ENCODE measurements around the gene ARHGDIB.

ARHGDIB gene

DNA sequence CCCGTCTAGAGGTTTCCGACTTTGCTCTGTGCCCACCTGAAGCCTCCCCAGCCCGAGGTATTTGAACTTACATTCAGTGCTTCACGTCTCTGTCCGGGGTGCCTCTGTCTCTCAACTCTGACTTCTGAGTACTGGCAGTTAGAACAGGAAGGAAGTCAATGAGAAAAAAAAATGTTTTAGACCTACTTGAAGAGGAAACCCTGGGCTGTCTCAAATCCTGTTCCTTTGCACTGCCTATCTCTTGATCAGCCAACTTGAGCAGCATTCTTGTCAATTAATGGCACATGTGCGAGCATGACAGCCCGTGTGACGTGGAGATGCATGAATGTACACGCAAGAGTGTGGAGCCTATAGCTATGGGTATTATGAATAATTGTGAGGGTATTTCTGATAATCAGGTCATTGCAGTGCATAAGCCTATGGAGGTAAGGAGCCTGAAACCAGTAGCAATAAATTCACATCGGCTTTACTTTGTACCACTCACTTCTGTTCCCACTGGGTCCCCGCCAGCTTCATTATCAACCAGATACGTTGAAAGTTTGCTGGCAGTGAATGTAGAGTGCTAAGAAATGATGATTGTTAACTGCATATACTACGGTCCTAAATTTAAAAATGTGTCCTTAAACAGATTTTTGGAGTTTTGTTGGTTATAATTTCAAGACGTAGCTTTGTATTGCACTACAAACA is at the start of gene ARHGDIB:
Gene ARHGDIB, minus strand, starts transcription at position 136 of the 687 bp plus-strand sequence. CDS start 10,889 bp downstream, outside the sequence.
- Histone ChIP-seq H3K27me3 (ENCODE audit: low read depth) (peaks cover 22% of the 10 kb centered on the region), H3K36me3 (replicated peaks) (no peaks in the 10 kb centered on the region), H3K9me3 (no peaks in the 10 kb centered on the region), H3K4me1 (no peaks in the 10 kb centered on the region), H3K4me3 (no peak within 1 kb of the TSS)
- in situ Hi-C loops (cut with MboI; ENCODE audit: low sequenced_read_pairs): no loop called here
- no peak for DNase-seq (ENCODE audit: low spot score in 2 of 2)

GRCh38 chr12:15011162-15011561 is 49.8 kb upstream of the ARHGDIB start:
- Histone ChIP-seq H3K4me3 (no peak overlapping the region), H3K9me3 (no peaks in the 10 kb centered on the region), H3K27me3 (ENCODE audit: low read depth) (no peaks in the 10 kb centered on the region), H3K36me3 (replicated peaks) (no peaks in the 10 kb centered on the region), H3K4me1 (no peaks in the 10 kb centered on the region)
- DNase-seq (ENCODE audit: low spot score in 2 of 2): no peak
- in situ Hi-C loops (cut with MboI; ENCODE audit: low sequenced_read_pairs): no loop called here

DNA sequence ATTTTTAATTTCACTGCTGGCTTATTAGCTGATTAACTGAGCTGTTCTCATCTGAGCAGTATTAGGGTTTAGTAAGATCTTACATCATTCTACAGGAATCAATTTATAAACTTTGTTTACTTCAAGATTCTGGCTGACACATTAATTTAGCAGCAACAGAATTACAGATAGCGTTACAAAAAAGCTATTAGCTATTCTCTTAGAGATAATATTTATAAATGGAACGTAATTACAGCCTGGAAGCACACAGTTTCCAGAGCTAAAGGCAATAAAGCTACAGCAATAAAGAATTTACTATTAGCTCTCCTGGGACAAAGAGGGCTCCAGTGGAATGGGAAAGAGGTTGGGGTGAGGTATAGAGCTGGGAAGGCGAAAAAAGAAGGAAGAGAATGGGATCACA is 46.1 kb upstream of the ARHGDIB start:
- in situ Hi-C loops (cut with MboI; ENCODE audit: low sequenced_read_pairs): no loop called here
- H3K36me3 ChIP-seq (replicated peaks): no peaks in the 10 kb centered on the region

GRCh38 chr12:15005064-15005463 is 43.7 kb upstream of the ARHGDIB start:
- in situ Hi-C loops (cut with MboI; ENCODE audit: low sequenced_read_pairs): no loop called here
- peaks cover 37% of the 10 kb centered on the region for H3K27me3 ChIP-seq (ENCODE audit: low read depth)

More for the DNA sequence above, 46.1 kb upstream of the ARHGDIB start:
- H3K27me3 ChIP-seq (ENCODE audit: low read depth): peaks cover 18% of the 10 kb centered on the region
- DNase-seq (ENCODE audit: low spot score in 2 of 2): no peak
- no peaks in the 10 kb centered on the region for H3K4me1 ChIP-seq
- H3K9me3 ChIP-seq: no peaks in the 10 kb centered on the region
- no peak overlapping the region for H3K4me3 ChIP-seq

GRCh38 chr12:15004421-15004820 is 43.0 kb upstream of the ARHGDIB start:
- Histone ChIP-seq H3K9me3 (no peaks in the 10 kb centered on the region), H3K36me3 (replicated peaks) (no peaks in the 10 kb centered on the region), H3K4me3 (no peak overlapping the region), H3K4me1 (no peaks in the 10 kb centered on the region), H3K27me3 (ENCODE audit: low read depth) (peaks cover 37% of the 10 kb centered on the region)
- DNase-seq (ENCODE audit: low spot score in 2 of 2): no peak
- in situ Hi-C loops (cut with MboI; ENCODE audit: low sequenced_read_pairs): no loop called here

More at GRCh38 chr12:15005064-15005463, 43.7 kb upstream of the ARHGDIB start:
- Histone ChIP-seq H3K4me3 (no peak overlapping the region), H3K36me3 (replicated peaks) (no peaks in the 10 kb centered on the region), H3K9me3 (no peaks in the 10 kb centered on the region), H3K4me1 (no peaks in the 10 kb centered on the region)
- no peak for DNase-seq (ENCODE audit: low spot score in 2 of 2)

GRCh38 chr12:15001733-15002382 is 40.5 kb upstream of the ARHGDIB start:
- no peaks in the 10 kb centered on the region for H3K4me1 ChIP-seq
- no peak for DNase-seq (ENCODE audit: low spot score in 2 of 2)
- H3K4me3 ChIP-seq: no peak overlapping the region
- no peaks in the 10 kb centered on the region for H3K36me3 ChIP-seq (replicated peaks)
- no peaks in the 10 kb centered on the region for H3K9me3 ChIP-seq
- peaks cover 37% of the 10 kb centered on the region for H3K27me3 ChIP-seq (ENCODE audit: low read depth)
- in situ Hi-C loops (cut with MboI; ENCODE audit: low sequenced_read_pairs): no loop called here

GRCh38 chr12:15000575-15000974 is 39.2 kb upstream of the ARHGDIB start:
- no peaks in the 10 kb centered on the region for H3K36me3 ChIP-seq (replicated peaks)
- in situ Hi-C loops (cut with MboI; ENCODE audit: low sequenced_read_pairs): no loop called here
- H3K9me3 ChIP-seq: no peaks in the 10 kb centered on the region
- no peak for DNase-seq (ENCODE audit: low spot score in 2 of 2)
- no peak overlapping the region for H3K4me3 ChIP-seq
- H3K4me1 ChIP-seq: no peaks in the 10 kb centered on the region
- peaks cover 37% of the 10 kb centered on the region for H3K27me3 ChIP-seq (ENCODE audit: low read depth)

DNA sequence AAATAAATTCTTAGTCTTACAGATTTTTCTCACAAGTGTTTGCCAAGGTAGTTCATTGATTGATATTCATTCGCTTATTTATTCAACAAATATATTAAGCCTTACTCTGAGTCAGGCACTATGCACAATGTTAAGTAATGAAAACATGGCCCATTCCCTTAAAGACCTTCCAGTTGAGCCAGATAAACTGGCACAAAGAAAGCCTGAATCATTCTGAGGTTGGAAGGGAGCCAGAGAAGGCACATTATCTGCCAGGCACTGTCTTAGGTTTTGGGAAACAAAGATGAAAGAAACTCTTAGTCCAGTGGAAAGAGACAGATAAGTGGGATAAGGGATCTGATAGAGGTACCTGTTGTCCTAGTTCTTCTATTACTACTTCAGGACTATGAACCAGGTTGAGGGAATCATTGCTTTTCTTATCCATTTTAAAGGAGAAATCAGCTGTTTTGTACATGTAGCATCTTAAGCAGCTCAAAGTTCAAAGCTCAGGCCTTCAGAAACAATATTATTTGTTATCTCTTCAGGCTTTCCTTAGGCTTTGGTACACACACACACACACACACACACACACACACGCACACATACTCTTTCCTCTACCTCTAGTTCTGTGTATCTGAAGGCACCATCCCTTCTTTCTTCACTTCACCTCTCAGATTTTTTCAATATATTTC is 38.4 kb upstream of the ARHGDIB start:
- H3K36me3 ChIP-seq (replicated peaks): no peaks in the 10 kb centered on the region
- no peaks in the 10 kb centered on the region for H3K9me3 ChIP-seq
- H3K27me3 ChIP-seq (ENCODE audit: low read depth): peaks cover 34% of the 10 kb centered on the region
- in situ Hi-C loops (cut with MboI; ENCODE audit: low sequenced_read_pairs): loop anchor here (25.0 kb wide), 1 partner anchor 288 kb away; no protein-coding TSS in a partner anchor
- DNase-seq (ENCODE audit: low spot score in 2 of 2): no peak
- H3K4me1 ChIP-seq: no peaks in the 10 kb centered on the region
- H3K4me3 ChIP-seq: no peak overlapping the region

DNA sequence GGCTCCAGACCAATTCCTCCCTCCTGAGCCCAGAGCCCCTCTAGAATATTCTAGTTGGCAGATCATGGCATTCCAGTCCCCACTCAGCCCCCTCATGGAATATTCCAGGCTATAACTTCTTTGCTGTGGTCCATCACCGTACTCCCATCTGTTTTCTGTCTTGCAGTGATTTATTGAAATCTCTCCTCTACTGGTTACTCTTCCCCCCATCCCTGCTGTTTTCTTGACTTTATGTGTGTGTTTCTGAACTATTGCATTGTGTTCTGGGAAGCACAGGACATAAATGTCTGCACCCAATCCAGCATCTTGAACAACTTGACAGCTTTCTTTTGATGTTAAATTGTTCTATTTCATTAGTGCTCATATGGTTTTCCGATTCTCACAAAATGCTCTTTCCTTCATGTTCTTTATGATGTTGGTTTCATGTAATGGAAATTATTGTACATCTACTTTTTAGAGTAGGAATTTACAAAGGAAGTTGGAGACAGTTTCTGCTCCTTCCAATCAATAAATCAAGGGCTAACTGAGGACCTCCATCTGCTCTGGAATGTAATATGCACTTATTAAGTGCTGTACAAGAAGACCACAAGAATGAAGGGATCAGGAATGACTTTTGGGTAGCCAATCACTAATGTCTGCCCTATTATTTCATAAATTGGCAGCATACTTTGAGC is 37.8 kb upstream of the ARHGDIB start:
- Histone ChIP-seq H3K27me3 (ENCODE audit: low read depth) (peaks cover 32% of the 10 kb centered on the region), H3K4me3 (no peak overlapping the region), H3K36me3 (replicated peaks) (no peaks in the 10 kb centered on the region), H3K4me1 (no peaks in the 10 kb centered on the region), H3K9me3 (no peaks in the 10 kb centered on the region)
- no peak for DNase-seq (ENCODE audit: low spot score in 2 of 2)
- in situ Hi-C loops (cut with MboI; ENCODE audit: low sequenced_read_pairs): loop anchor here (25.0 kb wide), 1 partner anchor 287 kb away; no protein-coding TSS in a partner anchor

- H3K9me3 ChIP-seq: no peaks in the 10 kb centered on the region
- in situ Hi-C loops (cut with MboI; ENCODE audit: low sequenced_read_pairs): loop anchor here (25.0 kb wide), 1 partner anchor 286 kb away; no protein-coding TSS in a partner anchor
- H3K4me1 ChIP-seq: no peaks in the 10 kb centered on the region
- H3K27me3 ChIP-seq (ENCODE audit: low read depth): peaks cover 23% of the 10 kb centered on the region
- no peaks in the 10 kb centered on the region for H3K36me3 ChIP-seq (replicated peaks)
- H3K4me3 ChIP-seq: no peak overlapping the region
- no peak for DNase-seq (ENCODE audit: low spot score in 2 of 2)
Observed at GRCh38 chr12:14997998-14998397, 36.6 kb upstream of the ARHGDIB start.

DNA sequence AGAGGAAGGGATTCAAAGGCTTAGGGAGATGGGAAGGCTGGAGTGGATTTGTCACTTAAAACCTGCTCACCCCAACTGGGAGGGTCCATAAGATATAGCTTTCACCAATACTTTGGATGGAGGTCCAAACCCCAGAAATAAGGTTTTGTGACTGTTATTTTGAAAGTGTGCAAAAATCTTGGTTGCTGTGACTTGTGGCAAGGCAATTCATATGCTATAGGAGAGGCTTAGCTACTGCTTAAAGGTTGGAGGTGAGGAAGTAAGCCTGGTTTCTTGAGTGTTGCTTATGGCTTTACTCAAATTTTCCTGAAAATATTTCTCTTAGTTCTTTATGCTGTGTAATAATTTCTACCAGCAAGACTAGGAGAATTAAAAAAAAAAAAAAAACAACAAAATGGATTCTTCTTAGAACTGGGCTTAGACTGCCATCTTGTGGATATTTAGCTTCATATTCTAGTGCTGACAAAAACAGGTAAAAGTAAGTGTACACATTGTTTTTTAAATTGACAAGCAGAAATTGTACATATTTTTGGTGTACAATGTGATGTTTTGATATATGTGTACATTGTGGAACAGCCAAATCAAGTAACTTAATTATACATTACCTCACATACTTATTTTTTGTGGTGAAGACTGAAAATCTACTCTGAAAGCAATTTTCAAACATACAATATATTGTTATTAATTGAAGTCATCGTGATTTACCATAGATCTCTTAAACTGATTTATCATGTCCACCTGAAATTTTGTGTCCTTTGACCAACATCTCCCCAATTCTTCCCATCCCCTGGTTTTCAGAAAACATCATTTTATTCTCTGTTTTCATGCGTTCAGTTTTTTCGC is 34.4 kb upstream of the ARHGDIB start:
- Histone ChIP-seq H3K4me3 (no peak overlapping the region), H3K27me3 (ENCODE audit: low read depth) (peaks cover under 1% of the 10 kb centered on the region), H3K36me3 (replicated peaks) (no peaks in the 10 kb centered on the region), H3K9me3 (no peaks in the 10 kb centered on the region), H3K4me1 (no peaks in the 10 kb centered on the region)
- peak in 1 of 2 experiments; percentile 40 for DNase-seq (ENCODE audit: low spot score in 2 of 2)
- in situ Hi-C loops (cut with MboI; ENCODE audit: low sequenced_read_pairs): loop anchor here (25.0 kb wide), 1 partner anchor 284 kb away; no protein-coding TSS in a partner anchor

DNA sequence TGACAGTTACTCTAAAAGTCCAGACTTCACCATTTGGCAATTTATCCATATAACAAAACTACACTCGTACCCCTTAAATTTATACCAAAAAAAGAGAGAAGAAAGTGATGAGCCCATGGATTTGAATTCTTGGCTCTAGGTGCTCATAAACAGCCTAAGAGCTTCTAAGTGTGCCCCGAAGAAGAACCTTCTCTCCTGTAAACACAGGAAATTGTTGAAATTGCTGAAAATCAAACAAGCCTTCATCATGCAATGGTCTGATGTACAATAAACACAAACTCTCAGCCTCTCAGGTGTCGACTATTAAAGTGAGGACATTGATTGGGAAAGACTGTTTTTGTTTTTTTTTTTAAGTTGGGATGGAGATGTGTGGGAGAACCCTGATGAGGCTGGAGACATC is 33.2 kb upstream of the ARHGDIB start:
- in situ Hi-C loops (cut with MboI; ENCODE audit: low sequenced_read_pairs): loop anchor here (25.0 kb wide), 1 partner anchor 282 kb away; no protein-coding TSS in a partner anchor
- no peak for DNase-seq (ENCODE audit: low spot score in 2 of 2)
- H3K9me3 ChIP-seq: no peaks in the 10 kb centered on the region
- H3K4me3 ChIP-seq: no peak overlapping the region
- H3K27me3 ChIP-seq (ENCODE audit: low read depth): no peaks in the 10 kb centered on the region
- no peaks in the 10 kb centered on the region for H3K36me3 ChIP-seq (replicated peaks)
- H3K4me1 ChIP-seq: no peaks in the 10 kb centered on the region
